Activated CD4-positive, alpha-beta T cell treated with anti-CD3 and anti-CD28 coated beads, Interleukin-2, amount 10 ng/mL, durations not matched to agents 7 days and 5 days (primary cell): ENCODE results near the gene NR2F6. TPM values are rescaled to one million over a fixed set of nuclear protein-coding genes. Genes with fewer than 3 reads are reported as not detected.

Experiments used
- CTCF ChIA-PET: fragments of 350-600 bp; sonication (Branson Sonifier 250); formaldehyde crosslinking; loops from one replicate; lab custom pipeline; 2021; ENCODE audit warnings: antibody characterized with exemption; lab: Charles Lee
- POLR2A ChIA-PET: fragments of 350-600 bp; sonication (Branson Sonifier 250); formaldehyde crosslinking; loops from one replicate; lab custom pipeline; 2021; ENCODE audit warnings: antibody characterized with exemption; lab: Charles Lee
- DNase-seq: peaks from one replicate; pipeline ENCODE4 v3.0.0-alpha.2; 2020
- H3K27ac Mint-ChIP-seq: one replicate; pipeline ENCODE4 v1.8.0; 2021; ENCODE audit warnings: mild to moderate bottlenecking, moderate library complexity, mixed read lengths
- H3K27me3 Mint-ChIP-seq: one replicate; pipeline ENCODE4 v1.8.0; 2021; ENCODE audit warnings: mixed read lengths
- H3K36me3 Mint-ChIP-seq: one replicate; pipeline ENCODE4 v1.8.0; 2021; ENCODE audit warnings: low read depth, mixed read lengths
- H3K4me1 Mint-ChIP-seq: one replicate; pipeline ENCODE4 v1.8.0; 2021; ENCODE audit warnings: mixed read lengths
- H3K4me3 Mint-ChIP-seq: one replicate; pipeline ENCODE4 v1.8.0; 2021; ENCODE audit warnings: mild to moderate bottlenecking, moderate library complexity, mixed read lengths
- H3K9me3 Mint-ChIP-seq: one replicate; pipeline ENCODE4 v1.8.0; 2021; ENCODE audit warnings: mixed read lengths
- total RNA-seq, 2 experiments: library from RNA; stranded (reverse); gene quantifications; one replicate each; pipeline ENCODE4 v1.2.3, GENCODE V29; 2021

NR2F6 gene
- 1 to 10 TPM; 3.6 to 3.8 TPM for total RNA-seq

DNA sequence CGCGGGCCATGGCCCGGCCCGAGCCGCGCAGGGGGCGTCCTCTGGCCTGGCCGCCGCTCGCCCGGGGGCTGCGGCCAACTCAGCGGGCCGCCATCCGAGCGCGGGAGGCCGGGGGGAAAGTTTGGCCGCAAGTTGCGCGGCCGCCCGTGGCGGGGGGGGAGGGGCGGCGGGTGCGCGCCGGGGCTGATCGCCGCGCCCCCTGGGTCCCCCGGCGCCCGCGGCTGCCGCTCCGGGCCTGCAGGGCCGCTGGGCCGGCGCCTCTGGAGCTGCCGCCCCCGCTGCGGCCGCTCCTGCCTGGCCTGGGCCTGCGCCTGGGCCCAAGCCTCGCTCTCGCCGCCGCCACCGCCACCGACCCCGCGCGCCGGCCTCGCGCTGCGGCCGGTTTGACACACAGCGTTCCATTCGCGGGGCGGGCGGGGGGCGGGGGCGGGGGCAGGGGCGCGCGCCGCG, at the start of gene NR2F6:
Gene NR2F6 (minus strand): TSS at position 385 of the 450 bp plus-strand sequence. CDS start 699 bp downstream, outside the sequence.
- peaks cover 7% of the 10 kb centered on the region for H3K4me1 Mint-ChIP-seq
- H3K9me3 Mint-ChIP-seq: no peaks in the 10 kb centered on the region
- peak; percentile 46 for DNase-seq
- H3K27me3 Mint-ChIP-seq: peaks cover 21% of the 10 kb centered on the region
- CTCF ChIA-PET: no interaction called here
- POLR2A ChIA-PET: no interaction called here
- H3K27ac Mint-ChIP-seq: peak within 1 kb of the TSS; percentile 73
- H3K36me3 Mint-ChIP-seq: no peaks in the 10 kb centered on the region
- H3K4me3 Mint-ChIP-seq: peak within 1 kb of the TSS; percentile 75

- CTCF ChIA-PET: interaction anchor here (0.5 to 2.5 kb wide), 5 partner anchors 9 to 287 kb away, joined by 3 to 9 read pairs (median 3); partner anchors contain the start of genes ABHD8 and BABAM1
- Mint-ChIP-seq H3K9me3 (no peaks in the 10 kb centered on the region), H3K27ac (no peak overlapping the region), H3K4me1 (peaks cover 11% of the 10 kb centered on the region), H3K27me3 (peaks cover 3% of the 10 kb centered on the region), H3K4me3 (no peak overlapping the region), H3K36me3 (peaks cover 9% of the 10 kb centered on the region)
- POLR2A ChIA-PET: interaction anchor here (0.6 kb wide), 1 partner anchor 43 kb away, joined by 3 read pairs; no protein-coding TSS in a partner anchor
- peak; percentile 51 for DNase-seq
These were observed 48.6 kb upstream of the NR2F6 start for GRCh38 chr19:17294051-17294891.

- Mint-ChIP-seq H3K9me3 (no peaks in the 10 kb centered on the region), H3K4me3 (no peak overlapping the region), H3K27me3 (peaks cover 3% of the 10 kb centered on the region), H3K4me1 (peaks cover 11% of the 10 kb centered on the region), H3K27ac (no peak overlapping the region), H3K36me3 (peaks cover 5% of the 10 kb centered on the region)
- CTCF ChIA-PET: interaction anchor here (0.5 to 4.6 kb wide), 10 partner anchors 10 to 1126 kb away, joined by 3 to 23 read pairs (median 4); partner anchors contain the start of genes ANKLE1, BABAM1 and SSBP4
- POLR2A ChIA-PET: no interaction called here
- no peak for DNase-seq
These were observed 47.9 kb upstream of the NR2F6 start for GRCh38 chr19:17293605-17294004.

GRCh38 chr19:17292301-17293074, 46.8 kb upstream of the NR2F6 start:
- Mint-ChIP-seq H3K36me3 (no peaks in the 10 kb centered on the region), H3K9me3 (no peaks in the 10 kb centered on the region), H3K4me3 (peak overlapping the region; percentile 83), H3K4me1 (peaks cover 11% of the 10 kb centered on the region), H3K27me3 (peaks cover 3% of the 10 kb centered on the region), H3K27ac (peak overlapping the region; percentile 85)
- POLR2A ChIA-PET: interaction anchor here (0.9 kb wide), 1 partner anchor 113 kb away, joined by 3 read pairs; no protein-coding TSS in a partner anchor
- CTCF ChIA-PET: interaction anchor here (0.7 to 4.6 kb wide), 12 partner anchors 9 to 1127 kb away, joined by 3 to 23 read pairs (median 4); partner anchors contain the start of genes ABHD8, ANKLE1, MRPL34 and SSBP4
- DNase-seq: peak; percentile 85

GRCh38 chr19:17289489-17289888, 43.8 kb upstream of the NR2F6 start:
- no peak overlapping the region for H3K27ac Mint-ChIP-seq
- H3K4me1 Mint-ChIP-seq: peaks cover 11% of the 10 kb centered on the region
- no peaks in the 10 kb centered on the region for H3K9me3 Mint-ChIP-seq
- ChIA-PET CTCF (interaction anchor here (4.6 kb wide), 1 partner anchor 8 kb away, joined by 23 read pairs; the partner anchor contains the start of gene ANKLE1), POLR2A (no interaction called here)
- H3K36me3 Mint-ChIP-seq: no peaks in the 10 kb centered on the region
- no peak overlapping the region for H3K4me3 Mint-ChIP-seq
- H3K27me3 Mint-ChIP-seq: peaks cover 3% of the 10 kb centered on the region
- peak; percentile 30 for DNase-seq

GRCh38 chr19:17286752-17287151, 41.0 kb upstream of the NR2F6 start:
- H3K4me3 Mint-ChIP-seq: no peak overlapping the region
- H3K9me3 Mint-ChIP-seq: no peaks in the 10 kb centered on the region
- H3K4me1 Mint-ChIP-seq: peaks cover 11% of the 10 kb centered on the region
- H3K27ac Mint-ChIP-seq: no peak overlapping the region
- ChIA-PET POLR2A (no interaction called here), CTCF (interaction anchor here (0.7 to 1.6 kb wide), 3 partner anchors 9 to 30 kb away, joined by 3 to 6 read pairs (median 3); no protein-coding TSS in a partner anchor)
- H3K27me3 Mint-ChIP-seq: peaks cover 5% of the 10 kb centered on the region
- H3K36me3 Mint-ChIP-seq: no peaks in the 10 kb centered on the region
- DNase-seq: no peak

DNA sequence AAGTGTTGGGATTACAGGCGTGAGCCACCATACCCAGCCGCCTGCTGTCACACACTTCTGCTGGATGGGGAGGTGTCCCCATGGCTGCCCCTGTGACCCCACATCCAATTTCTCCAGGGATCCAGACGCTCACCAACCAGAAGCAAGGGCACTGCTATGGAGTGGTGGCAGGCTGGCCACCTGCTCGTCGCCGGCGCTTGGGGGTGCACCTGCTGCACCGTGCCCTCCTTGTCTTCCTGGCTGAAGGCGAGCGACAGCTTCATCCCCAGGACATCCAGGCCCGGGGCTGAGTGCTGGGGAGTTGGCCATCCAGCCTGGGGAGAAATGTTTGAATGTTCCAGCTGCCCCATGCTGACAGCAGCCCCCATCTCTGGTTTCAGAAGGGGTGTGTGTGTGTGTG, 40.5 kb upstream of the NR2F6 start:
- Mint-ChIP-seq H3K4me3 (no peak overlapping the region), H3K36me3 (no peaks in the 10 kb centered on the region), H3K27ac (no peak overlapping the region), H3K9me3 (no peaks in the 10 kb centered on the region), H3K27me3 (peaks cover 5% of the 10 kb centered on the region), H3K4me1 (peaks cover 14% of the 10 kb centered on the region)
- ChIA-PET POLR2A (no interaction called here), CTCF (interaction anchor here (0.7 to 1.1 kb wide), 2 partner anchors 10 to 20 kb away, joined by 3 to 6 read pairs; no protein-coding TSS in a partner anchor)
- no peak for DNase-seq

- DNase-seq: no peak
- H3K27ac Mint-ChIP-seq: no peak overlapping the region
- no peaks in the 10 kb centered on the region for H3K9me3 Mint-ChIP-seq
- POLR2A ChIA-PET: no interaction called here
- H3K36me3 Mint-ChIP-seq: no peaks in the 10 kb centered on the region
- H3K4me1 Mint-ChIP-seq: peaks cover 15% of the 10 kb centered on the region
- no peak overlapping the region for H3K4me3 Mint-ChIP-seq
- CTCF ChIA-PET: interaction anchor here (0.5 to 1.1 kb wide), 3 partner anchors 20 to 100 kb away, joined by 3 to 6 read pairs (median 3); no protein-coding TSS in a partner anchor
- peaks cover 5% of the 10 kb centered on the region for H3K27me3 Mint-ChIP-seq
These were observed 39.9 kb upstream of the NR2F6 start for GRCh38 chr19:17285415-17286135.

DNA sequence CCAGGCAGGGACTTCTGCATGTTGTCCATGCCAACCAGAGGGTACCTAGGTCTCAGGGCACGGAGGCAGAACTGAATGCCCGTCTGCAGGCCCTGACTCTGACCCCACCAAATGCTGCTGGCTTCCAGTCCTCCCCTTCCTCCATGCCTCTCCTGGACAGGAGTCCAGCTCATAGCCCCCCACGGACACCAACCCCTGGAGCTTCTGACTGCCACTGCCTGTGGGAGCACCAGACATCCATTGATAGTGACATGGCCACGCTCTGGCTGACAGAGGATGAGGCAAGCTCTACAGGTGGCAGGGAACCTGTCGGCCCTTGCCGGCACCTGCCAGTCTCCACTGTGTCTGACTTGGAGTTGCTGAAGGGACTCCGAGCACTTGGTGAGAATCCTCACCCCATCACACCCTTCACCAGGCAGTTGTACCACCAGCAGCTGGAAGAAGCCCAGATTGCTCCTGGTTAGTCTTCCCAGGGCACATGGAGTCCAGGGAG, 37.8 kb upstream of the NR2F6 start:
- ChIA-PET POLR2A (no interaction called here), CTCF (interaction anchor here (0.6 to 3.8 kb wide), 12 partner anchors 9 to 210 kb away, joined by 3 to 12 read pairs (median 5); partner anchors contain the start of genes BABAM1, DDA1 and USHBP1)
- Mint-ChIP-seq H3K4me3 (no peak overlapping the region), H3K9me3 (no peaks in the 10 kb centered on the region), H3K27ac (no peak overlapping the region), H3K27me3 (peaks cover 2% of the 10 kb centered on the region), H3K36me3 (no peaks in the 10 kb centered on the region), H3K4me1 (peaks cover 13% of the 10 kb centered on the region)
- DNase-seq: no peak

- Mint-ChIP-seq H3K36me3 (peaks cover under 1% of the 10 kb centered on the region), H3K4me3 (peak overlapping the region; percentile 72), H3K9me3 (no peaks in the 10 kb centered on the region), H3K27ac (no peak overlapping the region), H3K4me1 (peaks cover 13% of the 10 kb centered on the region), H3K27me3 (peaks cover 2% of the 10 kb centered on the region)
- POLR2A ChIA-PET: no interaction called here
- peak; percentile 79 for DNase-seq
- CTCF ChIA-PET: interaction anchor here (0.6 to 3.8 kb wide), 16 partner anchors 9 to 622 kb away, joined by 3 to 23 read pairs (median 5); partner anchors contain the start of genes ABHD8, BABAM1, DDA1 and TMEM38A
These were observed 36.9 kb upstream of the NR2F6 start for GRCh38 chr19:17282488-17283125.
